Endothelial cell of umbilical vein (primary cell): Measurements from ENCODE around the gene FHOD3.

Source experiments
- CTCF ChIP-seq, 2 donors: IDR thresholded peaks; 1 replicate in 1 of 2; 2 replicates in 1 of 2; pipeline ENCODE4 v1.5.1; 2011; ENCODE audit warnings: low read length in 2 of 2, mild to moderate bottlenecking in 2 of 2, moderate library complexity in 2 of 2, control low read depth in 1 of 2, inconsistent platforms in 1 of 2, low read depth in 1 of 2; ENCODE audit not compliant: insufficient read depth in 1 of 2; ENCODE audit errors: extremely low read depth in 1 of 2
- JUN ChIP-seq: IDR thresholded peaks from 2 replicates; pipeline ENCODE4 v1.6.1; 2011; ENCODE audit warnings: borderline replicate concordance, low read depth; ENCODE audit not compliant: insufficient read length, insufficient read depth
- MAX ChIP-seq: IDR thresholded peaks from 2 replicates; pipeline ENCODE4 v1.6.1; 2011; ENCODE audit not compliant: insufficient read depth, insufficient read length
- MYC ChIP-seq: IDR thresholded peaks from one replicate; pipeline ENCODE4 v1.6.1; 2011; ENCODE audit warnings: mild to moderate bottlenecking, low read depth, low read length
- POLR2A ChIP-seq: IDR thresholded peaks from 2 replicates; pipeline ENCODE4 v1.6.1; 2012; ENCODE audit warnings: low read depth, mild to moderate bottlenecking, control low read depth, low read length

- TF ChIP-seq POLR2A (no peak), CTCF (IDR thresholded peaks at IDR 0.05; ENCODE audit: extremely low read depth in 1 of 2, insufficient read depth in 1 of 2, low read depth in 1 of 2, low read length in 2 of 2) (no peak), JUN (no peak), MYC (no peak), MAX (no peak)
These were observed 101.5 kb downstream of the FHOD3 start for GRCh38 chr18:36399055-36399454.
